T-helper 22 cell (primary cell): Measurements from ENCODE around the gene CUEDC1.
"Not testable (repeated sequence)": the region's sequence is repeated elsewhere in the genome, so short reads cannot be mapped to it uniquely, and the experiment has no call there.

Experiments used
- DNase-seq: peaks from one replicate; pipeline ENCODE4 v3.0.0-alpha.2; 2020; ENCODE audit warnings: low read depth

Gene CUEDC1

GRCh38 chr17:57984936-57985674 is 29.9 kb upstream of the CUEDC1 start:
- no peak for DNase-seq

GRCh38 chr17:57984261-57984890 is 29.2 kb upstream of the CUEDC1 start:
- DNase-seq, result no peak

- no peak for DNase-seq
Measured at GRCh38 chr17:57983446-57983845, 28.2 kb upstream of the CUEDC1 start.

- DNase-seq, result no peak
Measured at GRCh38 chr17:57982452-57983170, 27.4 kb upstream of the CUEDC1 start.

GRCh38 chr17:57980522-57980921 is 25.3 kb upstream of the CUEDC1 start:
- DNase-seq, result no peak

- no peak for DNase-seq
Measured at GRCh38 chr17:57979076-57979475, 23.9 kb upstream of the CUEDC1 start.

GRCh38 chr17:57976594-57976993 is 21.4 kb upstream of the CUEDC1 start:
- DNase-seq, result no peak

- DNase-seq, result no peak
Measured at GRCh38 chr17:57975044-57975443, 19.8 kb upstream of the CUEDC1 start.

GRCh38 chr17:57974053-57974824 is 19.0 kb upstream of the CUEDC1 start:
- not testable (repeated sequence) for DNase-seq

GRCh38 chr17:57972151-57972550 is 16.9 kb upstream of the CUEDC1 start:
- DNase-seq, result no peak

- no peak for DNase-seq
Measured at GRCh38 chr17:57971572-57971971, 16.4 kb upstream of the CUEDC1 start.

GRCh38 chr17:57970710-57971109 is 15.5 kb upstream of the CUEDC1 start:
- no peak for DNase-seq

GRCh38 chr17:57968456-57968855 is 13.2 kb upstream of the CUEDC1 start:
- DNase-seq, result no peak

- no peak for DNase-seq
Measured at GRCh38 chr17:57966875-57967274, 11.7 kb upstream of the CUEDC1 start.

- DNase-seq, result no peak
Measured at GRCh38 chr17:57966246-57966645, 11.0 kb upstream of the CUEDC1 start.

GRCh38 chr17:57965521-57966160 is 10.4 kb upstream of the CUEDC1 start:
- DNase-seq, result no peak

GRCh38 chr17:57963149-57963511 is 7.9 kb upstream of the CUEDC1 start:
- DNase-seq, result no peak

- no peak for DNase-seq
Measured at GRCh38 chr17:57962279-57963148, 7.3 kb upstream of the CUEDC1 start.

GRCh38 chr17:57959929-57960328 is 4.7 kb upstream of the CUEDC1 start:
- DNase-seq, result no peak

- DNase-seq, result not testable (repeated sequence)
Measured at GRCh38 chr17:57958391-57958790, 3.2 kb upstream of the CUEDC1 start.

- DNase-seq, result no peak
Measured at GRCh38 chr17:57957886-57958285, 2.7 kb upstream of the CUEDC1 start.
